HuH-7.5 (cell line): ENCODE measurements around the gene RASAL2.
"Not testable (repeated sequence)": the region's sequence is repeated elsewhere in the genome, so short reads cannot be mapped to it uniquely, and the experiment has no call there.

Experiments
- DNase-seq: peaks from one replicate; pipeline ENCODE4 v3.0.0; 2011; ENCODE audit warnings: low spot score

Gene RASAL2

DNA sequence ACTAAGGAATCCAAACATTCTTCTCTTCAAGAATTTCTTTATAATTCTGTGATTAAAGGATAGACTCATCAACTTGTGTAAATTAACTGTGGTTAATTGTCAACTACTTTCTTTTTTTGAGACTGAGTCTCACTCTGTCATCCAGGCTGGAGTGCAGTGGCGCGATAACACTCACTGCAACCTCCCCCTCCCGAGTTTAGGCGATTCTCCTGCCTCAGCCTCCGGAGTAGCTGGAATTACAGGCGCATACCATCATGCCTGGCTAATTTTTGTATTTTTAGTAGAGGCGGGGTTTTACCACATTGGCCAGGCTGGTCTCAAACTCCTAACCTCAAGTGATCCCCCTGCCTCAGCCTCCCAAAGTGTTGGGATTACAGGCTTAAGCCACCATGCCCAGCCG, 296.4 kb downstream of the RASAL2 start:
- not testable (repeated sequence) for DNase-seq

DNA sequence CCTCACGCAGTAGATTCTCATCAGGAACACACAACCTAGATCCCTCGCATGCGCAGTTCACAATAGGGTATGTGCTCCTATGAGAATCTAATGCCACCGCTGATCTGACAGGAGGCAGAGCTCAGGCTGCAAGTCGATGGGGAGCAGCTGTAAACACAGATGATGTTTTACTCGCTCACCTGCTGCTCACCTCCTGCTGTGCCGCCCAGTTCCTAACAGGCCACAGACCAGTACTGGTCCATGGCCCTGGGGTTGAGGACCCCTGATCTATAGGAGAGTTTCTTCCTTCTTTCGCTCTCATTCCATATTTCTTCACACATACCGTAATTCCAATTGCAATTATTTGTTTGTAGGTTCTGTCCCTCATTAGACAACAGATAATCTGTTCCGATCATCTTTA, 299.5 kb downstream of the RASAL2 start:
- no peak for DNase-seq

DNA sequence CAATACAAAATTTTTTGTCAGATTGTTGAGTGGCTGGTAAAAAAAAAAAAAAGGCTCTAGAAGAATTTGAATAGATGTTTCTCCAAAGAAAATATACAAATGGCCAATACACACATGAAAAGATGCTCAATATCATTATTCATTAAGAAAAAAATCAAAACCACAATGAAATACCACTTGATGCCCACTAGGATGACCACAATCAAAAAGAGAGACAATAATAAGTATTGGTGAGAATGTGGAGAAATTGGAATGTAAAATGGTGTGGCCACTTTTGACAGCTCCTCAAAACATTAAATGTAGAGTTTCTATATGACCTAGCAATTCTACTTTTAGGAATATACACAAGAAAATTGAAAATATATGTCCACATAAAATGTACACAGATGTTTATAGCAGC, 302.9 kb downstream of the RASAL2 start:
- no peak for DNase-seq

DNA sequence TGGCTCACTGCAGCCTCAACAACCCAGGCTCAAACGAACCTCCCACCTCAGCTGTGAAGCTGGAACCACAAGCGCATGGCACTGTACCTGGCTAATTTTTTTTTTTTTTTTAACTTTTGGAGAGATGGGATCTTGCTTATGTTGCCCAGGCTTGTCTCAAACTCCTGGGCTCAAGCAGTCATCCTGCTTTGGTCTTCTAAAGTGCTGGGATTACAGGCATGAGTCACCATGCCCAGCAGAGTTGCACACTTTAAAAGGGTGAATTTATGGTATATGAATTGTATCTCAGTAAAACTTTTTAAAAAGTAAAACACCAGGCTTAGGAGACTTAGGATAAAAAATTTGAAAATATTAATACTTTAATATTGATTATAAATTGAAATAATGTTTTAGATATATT, 303.8 kb downstream of the RASAL2 start:
- no peak for DNase-seq

GRCh38 chr1:178399177-178399728, 305.3 kb downstream of the RASAL2 start:
- no peak for DNase-seq

GRCh38 chr1:178405137-178405536, 311.2 kb downstream of the RASAL2 start:
- no peak for DNase-seq

- DNase-seq = no peak
Measured at GRCh38 chr1:178407215-178407614, 313.3 kb downstream of the RASAL2 start.

- no peak for DNase-seq
Measured at GRCh38 chr1:178407655-178408054, 313.8 kb downstream of the RASAL2 start.

GRCh38 chr1:178408871-178409270, 315.0 kb downstream of the RASAL2 start:
- DNase-seq = no peak

- no peak for DNase-seq
Measured at GRCh38 chr1:178409541-178409940, 315.6 kb downstream of the RASAL2 start.

DNA sequence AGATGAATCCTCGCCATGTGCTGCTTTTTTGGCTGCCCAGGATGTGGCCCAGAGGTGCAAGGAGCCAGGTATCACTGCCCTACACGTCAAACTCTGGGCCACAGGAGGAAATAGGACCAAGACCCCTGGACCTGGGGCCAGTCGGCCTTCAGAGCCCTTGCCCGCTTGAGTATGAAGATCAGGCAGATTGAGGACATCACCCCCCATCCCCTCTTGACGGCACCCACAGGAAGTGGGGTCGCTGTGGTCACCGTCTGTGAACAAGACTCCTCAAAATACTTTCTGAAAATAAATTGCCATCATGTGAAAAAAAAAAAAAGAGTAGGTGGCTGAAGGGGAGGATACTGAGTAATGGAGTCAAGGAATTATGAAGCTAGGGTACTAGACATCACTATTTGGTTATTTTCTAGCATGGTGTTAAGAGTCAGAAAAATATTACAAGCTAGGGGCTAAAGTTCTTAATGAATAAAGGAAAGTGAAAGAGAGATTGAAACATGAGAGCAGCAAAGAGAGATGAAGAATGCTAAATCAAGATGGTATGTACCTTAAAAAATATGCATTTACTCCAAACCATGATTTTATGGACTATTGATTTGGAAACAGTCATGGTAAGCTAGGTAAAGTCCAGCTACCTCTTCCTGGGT, 318.0 kb downstream of the RASAL2 start:
- DNase-seq = no peak

DNA sequence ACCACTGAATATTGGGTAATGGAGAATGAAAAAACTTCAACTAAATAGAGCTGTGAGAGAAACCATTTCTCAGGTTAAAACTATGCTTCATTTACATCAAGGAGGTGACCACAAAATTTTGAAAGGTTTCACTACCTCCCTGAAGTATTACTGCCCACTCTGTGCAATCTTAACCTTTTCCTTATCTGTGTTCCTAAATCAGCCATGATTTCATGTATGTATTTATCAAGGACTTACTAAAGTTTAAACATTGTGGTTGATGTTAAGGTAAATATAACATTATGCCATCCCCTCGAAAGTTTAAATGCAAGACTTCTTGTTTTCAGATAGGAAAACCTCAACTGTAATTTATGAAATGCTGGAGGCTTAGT, 318.5 kb downstream of the RASAL2 start:
- DNase-seq = no peak

DNA sequence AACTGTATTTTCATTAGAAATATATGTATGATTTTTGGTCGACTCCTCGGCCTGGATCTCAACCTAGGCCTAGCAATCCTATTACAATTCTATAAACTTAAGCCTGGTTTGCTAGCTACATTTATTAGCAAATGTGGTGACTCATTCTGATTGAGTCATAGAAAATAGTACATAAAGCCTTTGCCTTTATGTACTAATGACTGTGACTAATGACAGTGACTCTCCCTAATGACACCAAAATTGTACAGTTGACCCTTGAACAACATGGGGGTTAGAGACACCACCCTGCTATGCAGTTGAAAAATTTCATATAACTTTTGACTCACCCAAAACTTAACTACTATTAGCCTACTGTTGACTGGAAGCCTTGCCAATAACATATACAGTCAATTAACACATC, 324.0 kb downstream of the RASAL2 start:
- DNase-seq = no peak

GRCh38 chr1:178418284-178418955, 324.5 kb downstream of the RASAL2 start:
- no peak for DNase-seq

DNA sequence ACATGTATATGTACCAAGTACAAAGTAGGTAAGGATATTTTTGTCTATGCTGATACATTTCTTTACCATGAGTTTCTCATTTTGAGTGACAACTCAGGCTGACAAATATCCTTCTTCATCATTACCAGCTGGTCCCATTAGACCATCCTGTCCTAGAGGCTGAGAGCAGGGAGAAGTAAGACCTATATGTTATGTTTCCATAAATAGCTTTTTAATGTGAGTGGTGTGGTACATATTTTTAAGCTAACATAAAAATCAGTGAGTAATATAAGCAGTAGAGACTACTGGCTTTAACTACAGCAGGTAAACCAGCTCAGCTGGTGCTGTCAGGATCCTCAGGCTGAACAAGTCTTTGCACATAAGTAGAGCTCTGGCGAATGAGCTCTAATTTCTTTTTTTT, 340.5 kb downstream of the RASAL2 start:
- DNase-seq = no peak

DNA sequence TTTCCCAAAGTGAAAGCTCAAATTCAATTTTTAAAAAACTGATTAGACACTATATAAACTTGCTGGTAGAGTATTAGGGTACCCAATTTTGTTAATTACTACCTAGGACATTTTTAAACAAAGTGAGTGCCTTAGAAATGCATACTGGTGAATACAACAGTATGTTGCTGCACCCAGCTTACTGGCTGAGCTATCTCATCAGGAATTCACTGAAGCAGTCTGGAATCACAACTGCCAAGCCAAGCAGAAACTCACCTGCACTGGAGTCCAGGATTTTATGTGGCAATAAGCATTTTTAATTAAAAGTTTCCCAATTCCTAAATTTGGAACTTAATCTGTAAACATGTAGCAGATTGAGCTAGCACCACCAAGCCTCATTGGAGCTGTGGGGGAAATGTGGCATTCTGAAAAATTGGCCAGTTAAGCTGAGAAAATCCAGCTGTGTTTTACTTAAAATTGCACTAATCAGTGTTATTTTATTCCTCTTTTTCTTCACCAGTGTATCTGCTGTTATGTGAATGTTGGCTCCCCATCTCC, 341.1 kb downstream of the RASAL2 start:
- no peak for DNase-seq

- DNase-seq = no peak
Measured at GRCh38 chr1:178436899-178437298, 343.0 kb downstream of the RASAL2 start.

DNA sequence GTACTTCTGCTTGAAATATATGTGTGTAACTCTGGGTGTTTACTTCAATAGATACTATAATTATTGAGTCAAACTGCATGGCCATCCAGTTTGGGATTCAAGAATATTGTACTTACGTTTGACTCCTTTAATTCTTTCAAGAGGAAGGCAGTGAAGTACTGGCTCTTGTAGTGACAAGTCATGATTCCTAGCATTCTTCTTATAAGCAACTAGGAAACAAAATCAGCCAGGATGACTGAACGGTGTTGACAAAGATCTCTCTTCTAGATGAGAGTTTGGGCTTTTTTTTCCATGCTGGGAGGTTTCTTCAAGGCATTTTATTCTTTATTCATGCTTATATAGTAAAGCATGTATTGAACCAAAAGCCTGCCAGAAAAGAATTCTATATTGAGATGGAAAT, 344.5 kb downstream of the RASAL2 start:
- DNase-seq = no peak

GRCh38 chr1:178442925-178443324, 349.0 kb downstream of the RASAL2 start:
- no peak for DNase-seq

GRCh38 chr1:178450871-178451270, 357.0 kb downstream of the RASAL2 start:
- DNase-seq = no peak

- DNase-seq = no peak
Measured at GRCh38 chr1:178451529-178451928, 357.6 kb downstream of the RASAL2 start.

DNA sequence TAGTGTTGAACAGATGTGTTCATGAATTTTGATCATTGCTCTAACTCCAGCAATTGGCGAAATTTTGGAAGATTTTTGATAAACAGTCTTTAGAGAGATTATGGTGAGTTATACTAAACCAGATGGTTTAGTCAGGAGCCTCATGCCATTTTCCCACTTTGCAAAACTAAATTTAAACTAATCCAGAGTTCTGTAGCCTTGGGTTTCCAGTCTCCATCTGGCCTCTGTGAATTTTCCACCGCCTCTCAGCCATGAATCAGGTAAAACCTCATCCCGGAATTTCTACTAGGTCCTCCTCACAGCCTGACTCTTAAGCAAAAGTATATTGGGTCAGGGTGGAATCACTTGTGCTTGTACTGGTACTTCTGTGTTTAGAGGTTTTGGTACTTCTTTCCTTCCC, 358.1 kb downstream of the RASAL2 start:
- DNase-seq = no peak

GRCh38 chr1:178456472-178456871, 362.6 kb downstream of the RASAL2 start:
- DNase-seq = no peak

DNA sequence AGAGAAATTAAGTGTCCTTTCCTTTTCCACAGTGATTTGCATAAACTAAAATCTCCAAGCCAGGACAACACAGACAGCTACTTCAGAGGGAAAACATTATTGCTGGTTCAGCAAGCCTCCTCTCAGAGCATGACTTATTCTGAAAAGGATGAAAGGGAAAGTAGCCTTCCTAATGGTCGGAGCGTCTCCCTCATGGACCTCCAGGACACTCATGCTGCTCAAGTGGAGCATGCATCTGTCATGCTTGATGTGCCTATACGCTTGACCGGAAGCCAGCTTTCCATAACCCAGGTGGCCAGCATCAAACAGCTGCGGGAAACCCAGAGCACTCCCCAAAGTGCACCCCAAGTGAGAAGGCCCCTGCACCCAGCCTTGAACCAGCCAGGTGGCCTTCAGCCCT, 363.7 kb downstream of the RASAL2 start:
- DNase-seq = no peak
